Measurements from ENCODE around the gene TBL1X.

DNA sequence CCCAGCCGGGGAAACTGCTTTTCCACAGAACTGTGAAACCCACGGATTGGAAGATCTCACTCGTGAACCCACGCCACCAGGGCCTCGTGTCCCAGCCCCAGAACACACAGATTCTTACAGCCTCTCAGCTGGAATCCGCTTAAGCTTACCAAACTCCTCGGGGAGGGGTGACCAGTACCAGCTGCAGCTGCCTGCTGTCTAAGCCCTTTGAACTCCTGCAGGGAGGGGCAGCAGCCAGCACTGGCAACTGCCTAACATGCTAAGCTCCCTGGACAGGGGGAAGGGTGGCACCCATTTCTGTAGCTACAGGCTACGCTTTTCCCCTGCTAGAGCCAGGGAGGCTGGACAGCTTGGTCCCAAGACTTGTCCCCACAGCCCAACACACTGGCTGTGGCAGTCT lies 38.4 kb downstream of the TBL1X start:
- TF ChIP-seq CTCF (IDR thresholded peaks at IDR 0.05; ENCODE audit: low read depth, low read length) (no peak), POLR2A (IDR thresholded peaks at IDR 0.05; ENCODE audit: extremely low read depth, insufficient read length) (no peak), MYC (IDR thresholded peaks at IDR 0.05; ENCODE audit: low read depth, low read length) (no peak)

Data from NB4 (cell line).